ENCODE results near the gene RAB8A. TPM values are rescaled to one million over a fixed set of nuclear protein-coding genes. Genes with fewer than 3 reads are reported as not detected.
A peak's percentile ranks its signal among the peaks of the same experiment; 100 is the strongest.

Gene RAB8A
- total and polyA plus RNA-seq, 9 of the 15 experiments (the other 6 are each of a cell fraction or from before 2014, with no cell fraction given), result 11.2 to 102 (median 53.2) TPM

- TF ChIP-seq MNT (conservative IDR thresholded peaks at IDR 0.05) (no peak), GTF2E2 (tag; IDR thresholded peaks at IDR 0.05) (no peak), FOXK2 (conservative IDR thresholded peaks at IDR 0.05 in 1 of 2, IDR thresholded peaks at IDR 0.05 in 1 of 2; ENCODE audit: low read depth in 2 of 2) (no peak)
Measured at GRCh38 chr19:16121967-16122366, 10.3 kb downstream of the RAB8A start (continued).

- Histone ChIP-seq H3K27me3 (ENCODE audit: control insufficient read depth in 2 of 2, insufficient read depth in 2 of 2, low read length in 2 of 2) (no peaks in the 10 kb centered on the region), H3K36me3 (ENCODE audit: control insufficient read depth, insufficient read depth, low read length) (peaks cover 92% of the 10 kb centered on the region), H3K4me3 (no peak overlapping the region), H3K9ac (ENCODE audit: insufficient read depth in 1 of 2, low read depth in 2 of 2, low read length in 2 of 2) (no peak overlapping the region; a peak in 1 of 4 replicates), H3K4me2 (ENCODE audit: insufficient read depth, low read length) (no peak overlapping the region), H3K9me3 (replicated peaks; ENCODE audit: control insufficient read depth, insufficient read depth, low read depth, low read length) (no peaks in the 10 kb centered on the region), H3K4me1 (replicated peaks in 1 of 2; ENCODE audit: control insufficient read depth in 2 of 2, insufficient read depth in 2 of 2, low read length in 2 of 2) (peaks cover 0 to 13% of the 10 kb centered on the region in 2 experiments; a peak in 2 of 5 replicates), H2AFZ (ENCODE audit: low read depth, low read length) (no peak overlapping the region), H3K27ac (ENCODE audit: extremely low read depth, low read depth, low read length) (no peak overlapping the region), H3K79me2 (ENCODE audit: control insufficient read depth, insufficient read depth, low read length) (no peaks in the 10 kb centered on the region), H4K20me1 (replicated peaks; ENCODE audit: control insufficient read depth, insufficient read depth, low read length) (0 out of 2 replicates have a peak, but pooled peaks cover 3% of the 10 kb centered on the region), H3K9me1 (ENCODE audit: control insufficient read depth, insufficient read depth, low read length) (no peaks in the 10 kb centered on the region)
- DNase-seq (ENCODE audit: extremely low read depth in 1 of 4, low spot score in 3 of 4), result no peak
- intact Hi-C loops (cut with micrococcal nuclease), result no loop called here
- ATAC-seq, result no peak
- CTCF ChIA-PET (ENCODE audit: low intra/inter-chr PET ratio), result no interaction called here
- in situ Hi-C loops (cut with MboI), result no loop called here
- POLR2A ChIA-PET, result interaction anchor here (0.7 to 1.1 kb wide), 2 partner anchors 19 to 21 kb away, joined by 3 to 4 read pairs; no protein-coding TSS in a partner anchor
- 94% methylated on average over 11 of the region's 14 CpGs for WGBS (ENCODE audit: insufficient coverage, low coverage, missing lambda C conversion rate)
- TF ChIP-seq RBFOX2 (IDR thresholded peaks at IDR 0.05; ENCODE audit: low read depth, low read length), result 0 out of 2 replicates have a peak, but pooled peaks have one; percentile 34
- no peak for TF ChIP-seq ZNF165 (CRISPR knock-in tag; IDR thresholded peaks at IDR 0.05; ENCODE audit: borderline replicate concordance)
- TF ChIP-seq MCM5 (IDR thresholded peaks at IDR 0.05; ENCODE audit: low read depth), result no peak
- TF ChIP-seq BRF1 (IDR thresholded peaks at IDR 0.05; ENCODE audit: borderline replicate concordance, extremely low read depth, insufficient read length), result no peak
- TF ChIP-seq RBBP5 (IDR thresholded peaks at IDR 0.05; ENCODE audit: borderline replicate concordance, insufficient read depth, low read length, poor library complexity, severe bottlenecking), result no peak
- peak; percentile 53 for TF ChIP-seq POLR2G (IDR thresholded peaks at IDR 0.05; ENCODE audit: low read depth, low read length)
- no peak for TF ChIP-seq EZH2 (IDR thresholded peaks at IDR 0.05; ENCODE audit: borderline replicate concordance, low read depth, low read length)
- no peak for TF ChIP-seq DPF2 (IDR thresholded peaks at IDR 0.05)
- no peak for TF ChIP-seq TSC22D4 (tag; IDR thresholded peaks at IDR 0.05)
- no peak for TF ChIP-seq SIN3B (IDR thresholded peaks at IDR 0.05; ENCODE audit: low read depth)
- no peak for TF ChIP-seq ZNF24 (IDR thresholded peaks at IDR 0.05)
- TF ChIP-seq COPS2 (conservative IDR thresholded peaks at IDR 0.05), result no peak
- no peak for TF ChIP-seq GTF2B (IDR thresholded peaks at IDR 0.05; ENCODE audit: extremely low read depth, insufficient read length)
- no peak for TF ChIP-seq YBX1 (IDR thresholded peaks at IDR 0.05)
- TF ChIP-seq KDM2B (CRISPR knock-in tag; IDR thresholded peaks at IDR 0.05), result no peak
- no peak for TF ChIP-seq RAD21 (CRISPR knock-in tag; conservative IDR thresholded peaks at IDR 0.05 in 1 of 2, IDR thresholded peaks at IDR 0.05 in 1 of 2)
- no peak for FAIRE-seq
- no TSS peak for BruUV-seq (replicated peaks)
Measured at GRCh38 chr19:16124953-16125352, 13.3 kb downstream of the RAB8A start.
